HG02678 (cell line): Measurements from ENCODE around the gene LRRC1.

Source experiments
- ATAC-seq: cut with Tn5 transposase; IDR thresholded peaks from one replicate; pipeline ENCODE4 v1.9.1; 2021; ENCODE audit warnings: mild to moderate bottlenecking, moderate library complexity; ENCODE audit not compliant: unreplicated experiment

The LRRC1 gene

DNA sequence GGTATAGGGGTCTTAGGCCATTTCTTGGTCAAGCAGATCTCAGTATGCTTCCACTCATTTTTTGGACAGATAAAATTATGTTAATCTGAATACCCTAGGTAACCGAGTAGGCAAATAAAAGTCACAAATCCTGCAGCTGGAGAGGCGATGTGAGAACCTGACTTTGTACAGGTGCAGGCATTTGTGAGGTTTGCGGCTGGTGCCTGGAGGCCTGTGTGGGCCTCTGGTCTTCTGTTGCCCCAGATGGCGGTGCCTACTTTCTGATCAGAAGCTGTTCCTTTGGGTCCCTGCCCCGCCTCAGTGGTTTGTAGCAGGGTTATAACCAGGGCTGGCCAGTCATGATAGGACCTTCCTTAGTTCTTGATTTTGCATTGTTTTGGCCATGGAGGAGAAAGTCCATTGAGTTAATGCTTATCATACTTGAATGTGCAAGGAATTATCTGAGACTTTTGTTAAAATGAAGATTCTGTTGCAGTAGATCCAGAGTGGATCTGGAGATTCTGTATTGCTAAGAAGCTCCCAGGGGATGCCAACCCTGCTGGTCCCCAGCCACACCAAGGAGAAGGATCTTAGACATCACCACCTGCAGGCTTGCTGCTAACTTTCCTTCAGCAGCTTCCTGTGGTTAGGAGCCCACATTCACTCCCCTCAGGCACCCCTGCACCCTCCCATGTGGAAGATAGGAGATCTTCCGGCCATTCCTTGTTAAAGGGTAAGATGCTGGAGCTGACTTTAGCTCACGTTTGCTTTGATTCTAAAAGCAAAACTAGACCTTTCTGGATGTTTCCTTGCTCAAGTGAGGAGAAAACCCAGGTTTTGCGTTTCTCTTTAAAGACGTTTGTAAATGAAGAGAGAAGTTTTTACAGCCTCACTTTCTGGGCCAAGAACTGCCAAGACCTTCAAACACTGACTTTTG, 50.7 kb downstream of the LRRC1 start:
- ATAC-seq: no peak

DNA sequence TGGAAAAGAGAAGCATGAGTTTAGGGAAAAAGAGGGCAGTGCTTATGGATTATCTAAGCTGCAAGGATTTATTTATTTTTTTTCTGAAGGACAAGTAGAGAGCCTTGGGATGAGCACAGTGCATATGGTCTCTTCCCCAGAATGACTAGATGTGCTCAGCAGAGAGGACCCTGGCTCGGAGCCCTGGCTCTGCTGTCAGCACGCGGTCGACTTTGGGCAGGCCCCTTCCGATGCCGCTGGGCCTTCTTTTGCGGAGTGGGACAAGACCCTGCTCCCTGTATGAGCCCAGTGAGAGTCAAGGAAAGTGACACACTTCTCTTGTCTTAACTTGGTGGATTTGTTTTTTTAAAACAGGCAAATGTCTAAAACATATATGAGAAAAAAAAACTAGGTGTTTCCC, 51.4 kb downstream of the LRRC1 start:
- no peak for ATAC-seq

DNA sequence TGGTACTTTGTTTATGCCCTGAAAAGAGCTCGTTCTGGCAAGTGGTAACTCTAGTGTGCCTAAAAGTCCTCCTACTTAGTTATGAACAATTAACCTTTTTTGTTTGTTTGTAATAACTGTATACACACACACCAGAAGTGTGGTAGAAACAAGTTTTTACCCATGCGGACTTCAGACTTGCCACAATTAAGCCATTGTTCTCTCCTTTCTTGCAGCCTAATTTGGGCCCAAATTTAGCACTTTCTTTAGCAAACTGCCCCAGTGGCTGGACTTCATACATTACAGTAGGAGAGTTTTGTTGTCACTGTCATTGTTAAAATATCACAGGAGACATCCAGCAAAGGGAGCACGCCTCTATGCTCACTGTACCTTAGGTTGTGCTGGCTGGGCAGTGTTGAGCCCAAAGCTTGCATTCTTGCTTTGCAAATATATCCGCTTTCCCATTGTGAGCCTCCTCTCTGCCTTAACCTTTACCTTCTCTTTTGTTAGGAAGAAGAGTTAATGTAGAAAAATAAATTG, 53.0 kb downstream of the LRRC1 start:
- ATAC-seq: no peak

DNA sequence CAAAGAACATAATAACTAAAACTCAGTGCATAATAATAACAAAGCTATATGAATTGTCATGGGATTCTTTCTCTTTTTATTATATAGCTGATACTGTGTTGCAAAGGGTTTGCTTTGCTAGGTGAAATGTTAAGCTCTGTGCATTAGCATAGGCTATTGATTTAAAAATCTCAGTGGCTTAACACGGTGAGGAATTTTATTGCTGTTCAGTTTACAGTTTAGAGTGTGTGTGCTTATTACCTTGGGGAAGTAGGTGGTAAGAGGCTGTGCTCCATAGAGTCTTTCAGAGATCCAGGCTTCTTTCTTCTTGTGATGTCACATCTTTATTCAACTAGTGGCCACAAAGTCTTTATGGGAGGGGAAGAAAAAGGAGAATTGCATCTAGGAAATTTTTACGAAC, 55.7 kb downstream of the LRRC1 start:
- no peak for ATAC-seq

DNA sequence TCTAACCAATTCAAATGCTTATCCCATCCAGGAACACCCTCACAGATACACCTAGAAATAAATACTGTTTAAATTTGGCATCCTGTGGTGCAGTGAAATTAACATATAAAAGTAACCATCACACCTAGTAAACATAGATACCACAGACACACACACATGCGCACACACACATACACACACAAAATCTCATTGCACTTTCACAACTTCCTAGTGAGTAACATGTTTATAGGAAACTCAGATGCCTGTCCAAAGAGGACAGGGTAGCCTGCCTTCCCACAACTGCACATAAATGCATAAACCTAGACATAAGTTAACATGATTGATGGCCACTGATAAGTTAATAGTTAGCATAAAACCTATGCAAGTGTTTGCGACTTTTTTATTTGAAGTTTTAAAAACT, 56.8 kb downstream of the LRRC1 start:
- ATAC-seq: no peak

DNA sequence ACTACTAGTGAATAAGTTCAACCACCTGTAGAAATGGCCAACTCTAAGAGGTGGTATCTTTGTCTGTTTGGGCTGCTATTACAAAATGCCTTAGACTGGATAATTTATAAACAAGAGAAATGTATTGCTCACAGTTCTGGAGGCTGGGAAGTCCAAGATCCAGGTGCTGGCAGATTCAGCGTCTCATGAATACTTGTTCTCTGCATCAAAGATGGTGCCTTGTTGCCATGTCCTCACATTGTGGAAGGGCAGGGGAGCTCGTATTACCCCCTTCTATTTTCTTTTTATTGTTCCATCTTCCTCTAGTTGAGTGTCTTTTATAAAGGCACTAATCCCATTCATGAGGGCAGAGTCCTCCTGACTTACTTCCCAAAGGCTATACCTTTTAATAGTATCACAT, 58.0 kb downstream of the LRRC1 start:
- no peak for ATAC-seq

DNA sequence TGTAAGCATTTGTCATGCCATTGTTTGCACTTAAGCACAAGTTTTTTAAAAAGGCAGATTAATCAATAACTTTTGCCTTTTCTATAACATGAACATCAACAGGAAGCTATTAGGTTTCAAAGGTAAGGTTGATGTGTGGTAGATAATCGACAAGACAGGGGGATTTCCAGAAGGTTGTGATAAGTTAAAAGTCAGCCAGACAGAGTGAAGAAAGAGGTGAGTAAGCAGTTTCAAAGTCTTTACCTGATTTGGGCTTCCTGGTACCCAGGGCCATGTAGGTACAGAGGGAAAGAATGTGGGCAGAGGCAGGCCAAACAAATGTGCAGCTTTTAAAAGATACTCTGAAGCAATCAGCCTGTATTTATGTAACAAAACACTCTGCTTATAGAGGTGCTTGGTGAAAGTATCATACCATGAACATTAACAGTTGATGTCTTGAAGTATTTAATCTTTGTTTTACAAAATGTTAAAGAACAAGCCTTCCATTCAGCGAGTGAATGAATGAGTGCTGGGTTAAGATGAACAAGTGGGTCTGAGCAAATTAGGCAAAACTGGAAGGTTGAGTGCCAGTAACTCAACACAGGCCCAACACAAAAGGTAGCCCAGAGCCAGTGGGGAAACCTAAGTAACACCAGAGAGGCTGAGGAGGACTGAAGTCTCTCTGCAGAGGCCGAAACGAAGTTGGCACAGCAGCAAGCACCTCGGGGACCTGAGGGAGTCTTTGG, 60.2 kb downstream of the LRRC1 start:
- peak; percentile 95 for ATAC-seq

DNA sequence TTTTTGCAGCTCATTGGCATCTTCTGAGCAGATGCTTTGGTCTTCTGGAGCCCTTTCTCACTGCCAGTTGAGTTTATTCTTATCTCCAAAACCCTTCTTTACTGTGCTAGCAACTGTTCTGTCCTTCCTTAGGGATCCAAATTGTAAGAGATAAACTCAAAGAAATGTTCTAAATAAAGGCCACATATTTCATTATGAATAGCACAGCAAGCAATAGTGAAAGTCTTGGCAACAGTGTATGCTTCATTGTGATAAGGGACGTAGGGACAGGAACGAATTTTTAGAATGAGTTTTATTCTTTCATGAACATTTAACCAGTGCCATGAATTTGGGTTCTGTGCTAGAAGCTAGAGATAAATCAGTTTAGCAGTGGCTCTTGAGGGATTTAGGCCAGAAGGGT, 61.1 kb downstream of the LRRC1 start:
- ATAC-seq: no peak

DNA sequence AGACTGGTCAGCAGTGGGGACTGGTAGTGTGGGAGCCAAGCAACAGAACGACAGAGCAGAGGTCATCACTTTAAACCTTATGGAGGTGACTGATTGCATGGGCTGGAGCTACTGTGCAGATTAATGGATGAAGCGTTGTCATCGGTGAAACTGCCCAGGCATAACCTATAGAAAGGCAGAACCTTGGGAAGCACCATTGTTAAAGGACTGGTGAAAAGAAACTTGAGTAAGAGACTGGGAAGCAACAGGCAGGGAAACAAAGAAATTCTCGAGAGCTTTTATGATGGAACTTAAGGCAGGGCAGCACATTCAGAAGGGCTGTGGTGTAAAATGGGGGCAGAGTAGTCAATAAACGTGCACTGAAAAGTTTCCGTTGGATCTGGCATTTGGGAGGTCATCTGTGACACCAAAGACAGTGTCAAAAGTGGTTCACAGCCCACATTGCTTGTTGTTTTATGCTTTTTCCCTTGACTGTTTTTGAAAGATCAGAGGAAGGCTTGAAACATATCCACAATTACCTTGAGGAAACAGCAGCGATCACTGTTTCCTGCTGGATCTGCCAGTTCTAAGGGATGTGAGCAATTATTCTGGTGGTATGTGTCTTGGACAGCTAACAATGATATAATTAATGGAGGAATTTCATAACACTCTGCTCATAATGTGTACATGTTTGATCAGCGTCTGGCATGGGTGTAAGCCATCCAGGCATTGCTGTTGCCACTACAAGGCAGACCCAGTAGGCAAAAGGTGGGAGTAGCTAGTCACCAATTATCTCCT, 62.7 kb downstream of the LRRC1 start:
- no peak for ATAC-seq

DNA sequence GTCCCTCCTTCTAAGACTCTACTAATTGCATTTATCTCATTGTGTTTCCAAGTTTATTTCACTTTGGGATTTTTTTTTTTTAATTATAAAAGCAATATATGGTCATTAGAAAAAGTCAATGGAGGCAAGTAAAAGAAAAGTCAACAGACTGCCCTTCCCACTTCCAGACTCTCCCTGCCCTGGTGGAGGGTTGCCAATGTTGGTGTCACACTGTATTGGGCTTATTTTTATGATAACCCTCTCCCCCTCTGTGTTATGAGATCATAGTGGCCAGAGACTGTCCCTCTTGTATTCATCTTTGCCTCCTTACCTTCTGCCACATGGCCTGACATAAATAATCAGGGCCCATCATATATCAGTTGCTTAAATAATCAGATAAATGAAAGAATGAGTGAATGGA, 63.4 kb downstream of the LRRC1 start:
- no peak for ATAC-seq

DNA sequence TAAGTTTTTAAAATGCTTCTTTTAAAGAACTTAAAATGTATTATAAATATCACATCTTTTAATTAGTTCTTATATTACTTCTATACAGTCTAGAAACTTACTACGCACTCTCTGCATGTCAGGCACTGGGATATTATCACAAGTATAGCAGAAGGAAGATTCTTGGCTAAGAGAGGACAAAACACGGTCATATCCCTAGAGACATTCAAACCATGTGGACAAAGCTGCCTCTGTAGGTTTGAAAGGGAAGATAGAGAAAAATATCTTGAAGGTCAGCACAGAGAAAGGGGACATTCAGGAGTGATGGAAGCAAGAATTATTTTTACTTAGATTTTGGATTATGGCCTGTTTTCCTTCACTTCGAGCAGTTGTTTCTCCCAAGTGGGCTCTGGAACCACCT, 64.1 kb downstream of the LRRC1 start:
- no peak for ATAC-seq

DNA sequence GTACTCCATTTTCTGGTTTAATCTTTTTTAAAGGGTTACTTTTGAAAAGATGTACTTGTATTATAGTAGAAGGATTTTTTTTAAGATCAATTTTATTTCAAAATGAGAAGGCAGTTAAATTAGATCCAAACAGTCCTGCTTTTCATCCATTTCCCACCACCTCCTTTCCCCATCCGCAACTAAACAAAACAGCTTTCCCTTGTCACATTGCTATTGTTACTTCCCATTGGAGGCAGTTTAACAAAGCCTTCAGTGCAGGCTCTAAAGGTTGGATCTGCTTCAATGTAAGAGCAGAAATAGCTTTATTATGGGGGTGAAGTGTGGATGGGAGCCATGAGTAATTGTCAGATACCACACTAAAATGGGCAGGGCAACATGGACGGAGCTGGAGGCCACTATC, 65.7 kb downstream of the LRRC1 start:
- no peak for ATAC-seq

DNA sequence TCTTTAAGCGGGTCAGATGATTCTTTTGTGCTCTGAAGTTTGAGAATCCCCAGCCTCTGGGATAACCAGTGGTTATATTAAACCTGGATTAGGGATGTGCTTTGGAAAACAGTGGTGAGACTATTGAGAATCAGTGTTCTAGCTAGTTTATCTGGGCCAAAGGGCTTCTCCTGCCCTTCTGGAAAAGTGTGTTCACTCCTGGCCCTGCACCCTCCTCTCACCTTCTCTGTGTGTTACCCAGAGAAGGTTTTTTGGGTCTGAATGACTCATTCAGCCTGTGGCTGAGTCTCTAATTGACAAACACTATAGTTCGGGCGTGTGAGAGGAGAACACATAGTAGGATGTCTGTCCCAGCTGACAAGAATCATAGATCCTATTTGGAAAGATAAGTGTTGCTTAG, 66.7 kb downstream of the LRRC1 start:
- no peak for ATAC-seq

DNA sequence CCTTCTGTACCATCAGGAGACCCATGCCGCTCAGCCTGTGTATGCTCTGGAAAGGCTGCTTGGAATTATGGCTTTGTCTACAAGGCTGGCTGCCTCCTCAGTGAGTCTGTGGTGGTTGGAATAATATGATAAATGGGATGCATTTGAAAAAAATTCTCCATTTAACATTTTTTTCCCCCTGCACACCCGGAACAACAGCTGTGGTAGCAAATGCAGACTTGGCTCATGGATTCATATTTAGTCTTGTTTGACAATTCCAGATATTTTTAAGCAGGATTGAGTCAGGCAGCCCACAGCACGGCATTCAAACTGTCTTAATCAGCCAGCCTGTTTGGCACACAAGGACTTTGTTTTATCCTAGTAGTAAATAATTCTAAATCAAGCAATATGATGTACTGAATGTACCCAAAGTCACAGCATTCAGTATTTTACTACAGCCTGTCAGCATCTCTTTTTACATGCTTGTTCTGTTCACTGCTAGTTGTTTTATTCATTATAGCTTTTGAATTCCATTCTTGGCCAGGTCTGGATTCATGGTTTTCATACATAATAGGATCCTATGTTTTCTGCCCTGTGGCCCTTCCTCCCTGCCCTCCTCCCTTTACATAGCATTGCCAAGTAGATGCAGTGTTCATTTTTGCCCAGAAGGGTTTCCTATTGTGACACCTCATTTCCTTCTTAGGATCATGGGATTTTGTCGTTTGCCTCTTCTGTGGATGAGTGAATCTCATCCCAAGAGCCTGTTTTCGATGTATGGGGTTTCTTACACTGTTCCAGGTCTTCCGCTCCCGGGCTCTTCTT, 68.1 kb downstream of the LRRC1 start:
- ATAC-seq: no peak

DNA sequence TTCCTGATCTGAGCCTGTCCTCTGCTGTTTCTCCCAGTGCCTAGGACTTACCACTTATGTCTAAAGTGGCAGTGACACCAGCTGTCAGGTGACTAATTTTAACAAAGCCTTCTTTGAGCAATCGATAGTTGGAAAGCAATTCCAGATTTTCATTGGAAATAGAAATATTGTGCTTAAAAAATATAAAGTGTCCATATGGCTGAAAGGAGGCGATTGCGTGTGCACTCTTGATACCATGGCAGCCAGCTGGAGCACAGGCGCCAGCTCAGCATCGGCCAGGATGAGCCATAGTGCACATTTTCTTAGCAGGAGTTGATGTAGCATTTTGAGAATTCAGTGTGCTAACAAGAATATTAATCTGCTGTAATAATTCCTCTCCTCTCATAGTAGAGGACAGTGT, 70.0 kb downstream of the LRRC1 start:
- no peak for ATAC-seq

DNA sequence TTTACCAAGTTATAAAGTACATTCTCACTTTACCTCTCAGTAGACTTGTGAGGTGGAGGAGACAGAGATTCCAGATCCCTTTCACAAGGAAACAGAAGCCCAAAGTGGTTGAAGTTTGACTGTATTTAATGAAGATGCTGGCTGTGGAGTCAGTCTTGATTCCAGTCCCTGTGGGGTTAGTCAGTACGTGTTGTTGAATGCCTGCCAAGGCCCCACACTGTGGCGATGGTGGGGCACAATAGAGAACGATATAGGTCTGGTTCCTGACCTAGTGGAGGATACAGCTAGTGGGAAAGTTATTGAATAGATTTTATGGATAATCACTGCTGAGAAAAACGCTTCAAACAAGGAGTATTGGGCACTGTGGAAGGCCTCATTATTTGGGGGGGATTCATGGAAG, 71.4 kb downstream of the LRRC1 start:
- ATAC-seq: no peak

DNA sequence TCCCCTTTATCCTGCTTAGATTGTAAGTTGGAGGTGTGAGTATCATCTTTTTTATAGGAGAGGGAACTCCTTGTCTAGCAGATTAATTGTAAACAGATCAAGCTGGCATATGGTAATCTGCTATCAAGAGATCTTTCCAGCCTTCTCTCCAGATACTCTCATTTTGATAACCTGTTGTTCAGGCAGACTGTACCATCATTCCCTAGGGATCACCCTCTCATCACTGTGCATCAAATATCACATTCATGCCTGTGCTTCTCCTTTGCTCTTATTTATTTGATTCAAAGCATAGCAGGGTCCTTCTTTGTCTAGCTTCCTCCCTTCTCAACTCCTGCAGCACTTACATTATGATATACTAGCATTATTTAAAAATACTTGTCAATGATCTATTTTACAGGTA, 73.8 kb downstream of the LRRC1 start:
- no peak for ATAC-seq

DNA sequence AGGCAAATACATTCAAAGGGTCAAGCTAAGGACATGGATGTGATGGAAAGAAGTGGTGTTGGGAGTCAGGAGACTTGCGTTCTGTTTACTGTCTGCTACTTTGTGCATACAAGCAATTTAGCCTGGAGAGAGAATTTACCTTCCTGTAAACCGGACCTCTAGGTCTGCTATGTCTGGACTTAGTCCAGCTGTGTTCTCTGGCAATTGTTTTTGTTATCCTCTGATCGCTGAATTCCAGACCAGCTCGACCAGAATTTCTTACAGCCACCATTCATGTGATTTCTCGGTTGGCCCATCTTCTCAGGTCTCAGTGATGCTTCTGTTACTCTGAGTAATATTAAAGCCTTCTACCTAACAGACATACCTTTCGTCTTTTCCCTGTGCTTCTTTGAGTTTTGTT, 75.2 kb downstream of the LRRC1 start:
- ATAC-seq: no peak

DNA sequence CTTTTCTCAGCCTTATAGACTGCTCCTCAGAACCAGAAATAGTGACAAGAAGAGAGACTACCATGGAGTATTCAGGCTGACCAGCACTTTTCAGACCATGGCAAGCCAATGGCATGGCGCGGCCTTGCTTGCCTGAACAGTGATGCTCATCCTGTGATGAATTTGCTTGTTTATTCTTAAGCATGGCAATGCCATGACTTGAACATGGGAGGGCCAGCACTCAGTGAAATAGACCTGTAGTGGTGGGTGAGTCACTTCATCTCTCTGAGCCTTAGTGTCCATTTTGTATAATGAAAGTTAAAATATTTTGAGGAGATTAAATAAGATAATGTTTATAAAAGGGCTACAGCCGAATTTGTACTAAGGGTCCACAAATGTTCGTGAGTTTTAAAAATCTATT, 79.1 kb downstream of the LRRC1 start:
- ATAC-seq: no peak

DNA sequence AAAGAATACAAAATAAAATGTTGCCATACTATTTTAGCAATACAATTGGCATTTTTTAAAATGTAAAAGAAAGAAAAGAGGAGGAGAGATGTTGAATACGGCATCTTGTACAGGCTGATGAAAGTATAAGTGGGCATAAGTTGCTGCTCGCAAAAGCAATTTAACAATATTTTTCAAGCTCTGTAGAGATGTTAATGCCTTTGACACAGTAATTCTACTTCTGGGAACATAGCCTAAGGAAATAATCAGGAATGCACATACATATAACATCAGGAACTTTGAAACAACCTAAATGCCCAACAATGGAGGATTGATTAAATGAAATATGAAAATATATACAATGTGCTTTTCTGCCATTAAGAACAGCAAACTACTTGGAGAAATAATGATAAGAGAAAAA, 80.2 kb downstream of the LRRC1 start:
- ATAC-seq: no peak

DNA sequence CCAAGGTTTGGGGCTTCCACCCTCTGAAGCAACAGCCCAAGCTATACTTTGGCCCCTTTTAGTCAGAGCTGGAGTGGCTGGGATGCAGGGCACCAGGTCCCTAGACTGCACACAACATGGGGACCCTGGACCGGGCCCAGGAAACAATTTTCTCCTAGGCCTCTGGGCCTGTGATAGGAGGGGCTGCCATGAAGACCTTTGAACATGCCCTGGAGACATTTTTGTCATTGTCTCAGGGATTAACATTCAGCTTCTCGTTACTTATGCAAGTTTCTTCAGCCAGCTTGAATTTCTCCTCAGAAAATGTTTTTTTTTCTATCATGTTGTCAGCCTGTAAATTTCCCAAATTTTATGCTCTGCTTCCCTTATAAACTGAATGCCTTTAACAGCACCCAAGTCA, 82.3 kb downstream of the LRRC1 start:
- ATAC-seq: no peak
